GM12878 (cell line): Measurements from ENCODE around the gene ITGB5. TPM values are rescaled to one million over a fixed set of nuclear protein-coding genes. Genes with fewer than 3 reads are reported as not detected.

Source experiments
- ATAC-seq: fragments of 200-7000 bp; cut with Tn5 transposase; 3 replicates; pipeline ENCODE4 v1.9.1; 2020; ENCODE audit warnings: mild to moderate bottlenecking, moderate library complexity
- BruUV-seq: library from RNA; stranded (reverse); fragments of 400-500 nt; replicated peaks from 2 replicates; lab custom pipeline; 2021; lab: Mats Ljungman, UMichigan
- CTCF ChIA-PET: fragments of 300-600 bp; sonication (Branson Sonifier 250); formaldehyde crosslinking; extraction: SDS; loops from one replicate; lab custom pipeline; 2021; ENCODE audit warnings: inconsistent platforms; lab: Yijun Ruan, JAX
- POLR2A ChIA-PET: fragments of 350-600 bp; formaldehyde crosslinking; extraction: SDS; loops from one replicate; lab custom pipeline; 2021; ENCODE audit warnings: inconsistent platforms; lab: Charles Lee
- RAD21 ChIA-PET: fragments of 300-600 bp; sonication (Branson Sonifier 250); formaldehyde crosslinking; loops from one replicate; lab custom pipeline; 2023; ENCODE audit warnings: antibody characterized with exemption; ENCODE audit not compliant: unreplicated experiment; lab: Charles Lee
- SMC1A ChIA-PET: fragments of 300-600 bp; sonication (Branson Sonifier 250); formaldehyde crosslinking; loops from one replicate; lab custom pipeline; 2023; ENCODE audit not compliant: unreplicated experiment, uncharacterized antibody; lab: Charles Lee
- DNase-seq: peaks from one replicate; pipeline ENCODE4 v3.0.0-alpha.2; 2011; ENCODE audit warnings: low read depth, low spot score
- FAIRE-seq: peaks from 3 replicates; lab custom pipeline; 2011; peaks lifted over from hg19 to GRCh38; lab: Jason Lieb, UNC
- H2AFZ ChIP-seq: 2 replicates; pipeline ENCODE4 v1.6.0; 2011; ENCODE audit warnings: low read depth, low read length, control low read depth; ENCODE audit not compliant: control insufficient read depth
- H3K27ac ChIP-seq: 2 replicates; pipeline ENCODE4 v1.5.1; 2011; ENCODE audit warnings: control low read depth; ENCODE audit not compliant: control insufficient read depth, insufficient read depth
- H3K27me3 ChIP-seq, 2 experiments: replicated peaks in 1 of 2; 2 replicates each; pipeline versions ENCODE4 v1.6.0 to v1.6.1; 2011; ENCODE audit warnings: low read length in 1 of 2; ENCODE audit not compliant: control insufficient read depth in 2 of 2, insufficient read depth in 2 of 2
- H3K36me3 ChIP-seq, 2 experiments: 2 replicates each; pipeline ENCODE4 v1.5.1; 2011; ENCODE audit warnings: low read length in 1 of 2; ENCODE audit not compliant: control insufficient read depth in 2 of 2, insufficient read depth in 2 of 2
- H3K4me1 ChIP-seq: 2 replicates; pipeline ENCODE4 v1.6.1; 2011; ENCODE audit warnings: mild to moderate bottlenecking, low read length, moderate library complexity, mixed read lengths; ENCODE audit not compliant: control insufficient read depth, insufficient read depth
- H3K4me2 ChIP-seq: 2 replicates; pipeline ENCODE4 v1.6.0; 2011; ENCODE audit warnings: control low read depth; ENCODE audit not compliant: control insufficient read depth, insufficient read depth
- H3K4me3 ChIP-seq: fragments of 200-600 bp; sonication (generic); 2 replicates; pipeline ENCODE4 v1.5.1; 2016
- H3K79me2 ChIP-seq: 2 replicates; pipeline ENCODE4 v1.6.0; 2011; ENCODE audit warnings: low read length; ENCODE audit not compliant: control insufficient read depth, insufficient read depth
- H3K9ac ChIP-seq: 2 replicates; pipeline ENCODE4 v1.8.0; 2011; ENCODE audit warnings: low read length, control low read depth, mixed read lengths; ENCODE audit not compliant: control insufficient read depth, insufficient read depth
- H3K9me3 ChIP-seq: replicated peaks from 3 replicates; pipeline ENCODE4 v1.5.1; 2011; ENCODE audit warnings: mild to moderate bottlenecking, low read length; ENCODE audit not compliant: control insufficient read depth, insufficient read depth
- H4K20me1 ChIP-seq: 2 replicates; pipeline ENCODE4 v1.6.0; 2011; ENCODE audit not compliant: control insufficient read depth, insufficient read depth
- CREM ChIP-seq: IDR thresholded peaks from 2 replicates; pipeline ENCODE4 v1.6.1; 2014; ENCODE audit warnings: antibody characterized with exemption, low read depth
- EGR1 ChIP-seq, 2 experiments: IDR thresholded peaks; 1 replicate in 1 of 2; 2 replicates in 1 of 2; pipeline ENCODE4 v1.6.1; 2011 to 2012; ENCODE audit warnings: low read depth in 2 of 2, low read length in 2 of 2, borderline replicate concordance in 1 of 2, mild to moderate bottlenecking in 1 of 2, moderate library complexity in 1 of 2
- IKZF1 ChIP-seq: fragments of 450-650 bp; conservative IDR thresholded peaks from 2 replicates; pipeline ENCODE4 v1.6.1; 2017; ENCODE audit warnings: antibody characterized with exemption, mild to moderate bottlenecking
- MYB ChIP-seq: fragments of 150-350 bp; IDR thresholded peaks from 2 replicates; pipeline ENCODE4 v1.6.1; 2014; ENCODE audit warnings: mild to moderate bottlenecking, low read depth, low read length, borderline replicate concordance
- NR2C1 ChIP-seq: fragments of 450-650 bp; IDR thresholded peaks from 2 replicates; pipeline ENCODE4 v1.6.1; 2017; ENCODE audit warnings: antibody characterized with exemption, mild to moderate bottlenecking, moderate library complexity
- POLR2AphosphoS5 ChIP-seq: IDR thresholded peaks from 2 replicates; pipeline ENCODE4 v1.6.1; 2011; ENCODE audit warnings: mild to moderate bottlenecking, low read length, inconsistent platforms
- TCF7 ChIP-seq: IDR thresholded peaks from 2 replicates; pipeline ENCODE4 v1.6.1; 2014; ENCODE audit warnings: antibody characterized with exemption, borderline replicate concordance
- ZBTB4 ChIP-seq: fragments of 450-650 bp; formaldehyde crosslinking; IDR thresholded peaks from 2 replicates; pipeline ENCODE4 v1.4.0; 2022; ENCODE audit warnings: mild to moderate bottlenecking, moderate library complexity
- WGBS: methylation state at CpG from one replicate; pipeline ENCODE4 v1.1.6; 2016; ENCODE audit warnings: low lambda C conversion rate; ENCODE audit not compliant: insufficient replicate concordance, insufficient coverage; ENCODE audit errors: missing lambda C conversion rate; 5-methylcytosine and 5-hydroxymethylcytosine counted together
- in situ Hi-C: fragments of 300-500 bp; cut with MboI; formaldehyde crosslinking; loops from 9 replicates; pipeline ENCODE4 v1.14.3; 2018; ENCODE audit warnings: mixed read lengths
- intact Hi-C: fragments of 100-400 bp; cut with micrococcal nuclease; formaldehyde crosslinking; loops from one replicate; pipeline ENCODE4 v1.14.2; 2022; ENCODE audit not compliant: unreplicated experiment
- polyA plus RNA-seq, 11 experiments: library from polyadenylated mRNA; depleted of rRNA in 4 of 11; unstranded in 6 of 11; stranded (reverse) in 5 of 11; fragments of >200 nt; fragmentation: Nextera tagmentation in 4 of 11; fragmentation: Illumina TruSeq in 1 of 11; extraction: Ambion mirVana in 4 of 11; extraction: Trizol in 1 of 11; gene quantifications; 1 replicate in 1 of 11; 2 replicates in 10 of 11; pipeline versions ENCODE4 v1.2.1 to v1.2.3, GENCODE V29; 2011 to 2016; ENCODE audit warnings: inconsistent platforms in 2 of 11, missing spikeins in 2 of 11, low read depth in 1 of 11
- total RNA-seq, 4 experiments: library from RNA; depleted of rRNA in 3 of 4; stranded (reverse); fragments of >200 nt in 3 of 4; fragmentation: Illumina TruSeq in 1 of 4; extraction: Trizol in 1 of 4; gene quantifications; 2 replicates each; pipeline versions ENCODE4 v1.2.1 to v1.2.3, GENCODE V29; 2013 to 2021

The ITGB5 gene
- total and polyA plus RNA-seq, 10 of the 15 experiments (the other 5 are each of a cell fraction or from before 2014, with no cell fraction given): 0.05 to 10.0 (median 0.83) TPM; not detected in 2

- CTCF ChIA-PET: interaction anchor here (1.2 kb wide), 1 partner anchor 14 kb away, joined by 5 read pairs; no protein-coding TSS in a partner anchor
- ATAC-seq: no peak
Observed at GRCh38 chr3:124915254-124915653, 28.1 kb upstream of the ITGB5 start.

More at GRCh38 chr3:124915254-124915653, 28.1 kb upstream of the ITGB5 start:
- no peak overlapping the region for H3K9ac ChIP-seq
- TF ChIP-seq MYB: no peak
- TF ChIP-seq TCF7: no peak
- TF ChIP-seq CREM: no peak
- TF ChIP-seq POLR2AphosphoS5: no peak
- TF ChIP-seq NR2C1: no peak
- TF ChIP-seq IKZF1: no peak
- TF ChIP-seq EGR1 (IDR thresholded peaks at IDR 0.05; ENCODE audit: borderline replicate concordance in 1 of 2, low read depth in 2 of 2, low read length in 2 of 2): no peak
- no peak for TF ChIP-seq ZBTB4
- no peak overlapping the region for H3K27ac ChIP-seq
- WGBS: 46% methylated on average over 3 of the region's 3 CpGs
- in situ Hi-C loops (no loop called here), intact Hi-C loops (no loop called here)
- H3K27me3 ChIP-seq: peaks cover 0 to 2% of the 10 kb centered on the region in 2 experiments; a peak in 1 of 4 replicates
- no peak overlapping the region for H3K4me2 ChIP-seq
- RAD21 ChIA-PET: no interaction called here
- FAIRE-seq (no peak), DNase-seq (no peak)
- no peaks in the 10 kb centered on the region for H3K36me3 ChIP-seq
- POLR2A ChIA-PET: no interaction called here
- no peaks in the 10 kb centered on the region for H3K79me2 ChIP-seq
- BruUV-seq: no TSS peak
- H2AFZ ChIP-seq: no peak overlapping the region
- H3K4me1 ChIP-seq: no peaks in the 10 kb centered on the region
- no peaks in the 10 kb centered on the region for H3K9me3 ChIP-seq
- SMC1A ChIA-PET: interaction anchor here (1.5 kb wide), 1 partner anchor 11 kb away, joined by 4 read pairs; no protein-coding TSS in a partner anchor
- no peaks in the 10 kb centered on the region for H4K20me1 ChIP-seq
- H3K4me3 ChIP-seq: no peak overlapping the region
